K562 (cell line): ENCODE data around the gene TM4SF20. TPM values are rescaled to one million over a fixed set of nuclear protein-coding genes. Genes with fewer than 3 reads are reported as not detected.

Experiments
- ATAC-seq: fragments of 200-7000 bp; cut with Tn5 transposase; 3 replicates; pipeline ENCODE4 v1.9.1; 2020; ENCODE audit warnings: moderate library complexity
- BruUV-seq: library from RNA; stranded (reverse); fragments of 400-500 nt; replicated peaks from 2 replicates; lab custom pipeline; 2021; lab: Mats Ljungman, UMichigan
- CTCF ChIA-PET: fragments of 300-600 bp; formaldehyde crosslinking; extraction: SDS; loops from one replicate; lab custom pipeline; 2021; ENCODE audit warnings: low intra/inter-chr PET ratio; lab: Yijun Ruan, JAX
- POLR2A ChIA-PET: fragments of 300-600, 350-650 bp; sonication (Branson Sonifier 250); formaldehyde crosslinking; extraction: SDS; loops from one replicate; lab custom pipeline; 2021; ENCODE audit warnings: antibody characterized with exemption, inconsistent platforms; lab: Yijun Ruan, JAX
- DNase-seq, 4 experiments: peaks; one replicate each; pipeline versions ENCODE4 v3.0.0 to v3.0.0-alpha.2; 2011 to 2018; ENCODE audit warnings: low spot score in 3 of 4, mixed read lengths in 3 of 4; ENCODE audit errors: extremely low read depth in 1 of 4
- FAIRE-seq: peaks from 2 replicates; lab custom pipeline; 2011; peaks lifted over from hg19 to GRCh38; lab: Jason Lieb, UNC
- H2AFZ ChIP-seq: 2 replicates; pipeline ENCODE4 v1.6.0; 2011; ENCODE audit warnings: low read depth, low read length, control low read depth, inconsistent platforms
- H3K27ac ChIP-seq: fragments of 200-600 bp; 3 replicates; pipeline ENCODE4 v1.8.0; 2011; ENCODE audit warnings: low read depth, mild to moderate bottlenecking, control low read depth, inconsistent platforms, low read length, moderate library complexity, mixed read lengths; ENCODE audit errors: extremely low read depth
- H3K27me3 ChIP-seq, 2 experiments: fragments of 300-600 bp in 1 of 2; 2 replicates in 1 of 2; 3 replicates in 1 of 2; pipeline versions ENCODE4 v1.6.0 to v1.8.0; 2011; ENCODE audit warnings: inconsistent platforms in 2 of 2, low read length in 2 of 2, mild to moderate bottlenecking in 1 of 2, mixed read lengths in 1 of 2, moderate library complexity in 1 of 2; ENCODE audit not compliant: control insufficient read depth in 2 of 2, insufficient read depth in 2 of 2
- H3K36me3 ChIP-seq: fragments of 300-600 bp; 3 replicates; pipeline ENCODE4 v1.8.0; 2011; ENCODE audit warnings: mild to moderate bottlenecking, low read length, inconsistent platforms; ENCODE audit not compliant: control insufficient read depth, insufficient read depth
- H3K4me1 ChIP-seq, 2 experiments: fragments of 200-600 bp in 1 of 2; replicated peaks in 1 of 2; 2 replicates in 1 of 2; 3 replicates in 1 of 2; pipeline versions ENCODE4 v1.5.1 to v1.8.0; 2011; ENCODE audit warnings: inconsistent platforms in 2 of 2, low read length in 2 of 2, mild to moderate bottlenecking in 1 of 2, mixed read lengths in 1 of 2, moderate library complexity in 1 of 2; ENCODE audit not compliant: control insufficient read depth in 2 of 2, insufficient read depth in 2 of 2
- H3K4me2 ChIP-seq: 2 replicates; pipeline ENCODE4 v1.6.1; 2011; ENCODE audit warnings: low read length, control low read depth, inconsistent platforms, mixed read lengths; ENCODE audit not compliant: insufficient read depth
- H3K4me3 ChIP-seq: fragments of 200-600 bp; sonication (generic), shearing (Covaris generic); 2 replicates; pipeline ENCODE4 v1.5.1; 2016; ENCODE audit warnings: control low read depth, inconsistent platforms
- H3K79me2 ChIP-seq: fragments of 200-600 bp; 3 replicates; pipeline ENCODE4 v1.8.0; 2011; ENCODE audit warnings: low read length, inconsistent platforms; ENCODE audit not compliant: control insufficient read depth, insufficient read depth
- H3K9ac ChIP-seq, 2 experiments: 2 replicates each; pipeline versions ENCODE4 v1.6.0 to v1.6.1; 2011; ENCODE audit warnings: low read depth in 2 of 2, low read length in 2 of 2, control low read depth in 1 of 2, inconsistent platforms in 1 of 2, mild to moderate bottlenecking in 1 of 2, mixed read lengths in 1 of 2; ENCODE audit not compliant: insufficient read depth in 1 of 2
- H3K9me1 ChIP-seq: one replicate; pipeline ENCODE4 v1.6.0; 2011; ENCODE audit warnings: inconsistent platforms, mild to moderate bottlenecking, low read length, moderate library complexity; ENCODE audit not compliant: control insufficient read depth, insufficient read depth
- H3K9me3 ChIP-seq: replicated peaks from 2 replicates; pipeline ENCODE4 v1.5.1; 2011; ENCODE audit warnings: low read depth, low read length, inconsistent platforms; ENCODE audit not compliant: control insufficient read depth, insufficient read depth
- H4K20me1 ChIP-seq: replicated peaks from 2 replicates; pipeline ENCODE4 v1.6.1; 2011; ENCODE audit warnings: low read length, inconsistent platforms, mixed read lengths; ENCODE audit not compliant: control insufficient read depth, insufficient read depth
- CSDE1 ChIP-seq, 2 experiments: fragments of 450-650 bp; IDR thresholded peaks; 2 replicates each; pipeline ENCODE4 v1.6.1; 2016; ENCODE audit warnings: mild to moderate bottlenecking in 1 of 2
- IRF9 ChIP-seq: fragments of 450-650 bp; IDR thresholded peaks from 2 replicates; pipeline ENCODE4 v1.6.1; 2016; ENCODE audit warnings: missing biosample characterization, missing genetic modification characterization
- LARP7 ChIP-seq: fragments of 450-650 bp; IDR thresholded peaks from 2 replicates; pipeline ENCODE4 v1.6.1; 2016
- MEF2A ChIP-seq: IDR thresholded peaks from 2 replicates; pipeline ENCODE4 v1.6.1; 2011; ENCODE audit warnings: low read depth, mild to moderate bottlenecking, low read length, moderate library complexity; ENCODE audit not compliant: control insufficient read depth
- POLR2A ChIP-seq: fragments of 450-650 bp; conservative IDR thresholded peaks from 2 replicates; pipeline ENCODE4 v1.6.1; 2016
- RBM17 ChIP-seq: fragments of 200-400 bp; formaldehyde crosslinking; IDR thresholded peaks from 2 replicates; pipeline ENCODE4 v1.6.1; 2017; ENCODE audit warnings: low read depth, mild to moderate bottlenecking, low read length, borderline replicate concordance
- RFX1 ChIP-seq: fragments of 450-650 bp; IDR thresholded peaks from 2 replicates; pipeline ENCODE4 v1.6.1; 2016; ENCODE audit warnings: mild to moderate bottlenecking, moderate library complexity
- SREBF2 ChIP-seq: sonication (generic); formaldehyde crosslinking; IDR thresholded peaks from 2 replicates; pipeline ENCODE4 v1.4.0; 2020; ENCODE audit warnings: mild to moderate bottlenecking, missing genetic modification reagents
- YY1 ChIP-seq, 3 experiments: IDR thresholded peaks; 2 replicates each; pipeline ENCODE4 v1.6.1; 2011; ENCODE audit warnings: low read length in 2 of 3, mild to moderate bottlenecking in 2 of 3, moderate library complexity in 2 of 3, borderline replicate concordance in 1 of 3, control low read depth in 1 of 3, low read depth in 1 of 3; ENCODE audit not compliant: insufficient read depth in 3 of 3, insufficient replicate concordance in 2 of 3, control insufficient read depth in 1 of 3, insufficient read length in 1 of 3; ENCODE audit errors: extremely low read depth in 1 of 3
- WGBS: fragments of 100-300 bp; shearing (Covaris generic); methylation state at CpG from one replicate; pipeline ENCODE4 v1.1.6; 2016; ENCODE audit warnings: low coverage, mixed read lengths; ENCODE audit not compliant: insufficient coverage; ENCODE audit errors: missing lambda C conversion rate; 5-methylcytosine and 5-hydroxymethylcytosine counted together
- in situ Hi-C: fragments of 300-500 bp; cut with MboI; formaldehyde crosslinking; loops from 4 replicates; pipeline ENCODE4 v1.15.0; 2018; ENCODE audit warnings: inconsistent platforms, mixed read lengths
- intact Hi-C: fragments of 100-400 bp; cut with micrococcal nuclease; formaldehyde crosslinking; loops from 2 replicates; pipeline ENCODE4 v1.14.2; 2022
- polyA plus RNA-seq, 8 experiments: library from polyadenylated mRNA; depleted of rRNA in 4 of 8; stranded (reverse) in 5 of 8; unstranded in 3 of 8; fragments of >200 nt; fragmentation: Nextera tagmentation in 2 of 8; fragmentation: Illumina TruSeq in 1 of 8; extraction: Ambion mirVana in 2 of 8; extraction: Trizol in 1 of 8; gene quantifications; 2 replicates each; pipeline versions ENCODE4 v1.2.1 to v1.2.3, GENCODE V29; 2011 to 2014; ENCODE audit warnings: inconsistent platforms in 1 of 8, missing spikeins in 1 of 8
- total RNA-seq, 7 experiments: library from RNA; depleted of rRNA in 6 of 7; stranded (reverse); fragments of >200 nt in 6 of 7; fragmentation: Illumina TruSeq in 2 of 7; extraction: Trizol in 2 of 7; gene quantifications; 2 replicates each; pipeline versions ENCODE4 v1.2.1 to v1.2.3, GENCODE V29; 2011 to 2021; ENCODE audit warnings: low replicate concordance in 1 of 7
- TF ChIP-seq, protein P1 (sequence below): fragments of 450-650 bp; IDR thresholded peaks from 2 replicates; pipeline ENCODE4 v1.6.1; 2017; ENCODE audit warnings: antibody characterized with exemption

TM4SF20 gene
- total and polyA plus RNA-seq, 9 of the 15 experiments (the other 6 are each of a cell fraction or from before 2014, with no cell fraction given): not detected

DNA sequence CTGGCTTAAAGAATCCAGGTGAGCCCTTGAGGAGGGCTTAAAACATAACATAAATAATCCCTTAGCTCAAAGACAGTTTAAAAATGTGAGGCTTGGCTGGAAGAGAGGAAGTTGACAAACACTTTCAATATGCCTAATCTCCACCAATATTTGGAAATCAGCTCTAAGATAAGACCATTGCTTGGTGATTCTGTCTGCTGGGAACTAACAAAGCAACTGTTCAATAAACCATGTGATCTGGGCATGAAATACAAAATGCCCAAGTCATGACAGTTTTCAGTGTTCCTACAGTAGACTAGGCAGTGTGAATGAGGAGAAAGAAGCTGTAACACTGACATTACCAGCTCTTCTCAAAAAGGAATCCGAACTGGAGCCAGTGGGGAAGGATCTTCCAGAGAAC lies 43.4 kb downstream of the TM4SF20 start (continued):
- TF ChIP-seq IRF9 (tag): no peak
- no peak for TF ChIP-seq YY1 (IDR thresholded peaks at IDR 0.05; ENCODE audit: borderline replicate concordance in 1 of 3, control insufficient read depth in 1 of 3, extremely low read depth in 1 of 3, insufficient read depth in 3 of 3, insufficient read length in 1 of 3, insufficient replicate concordance in 2 of 3, low read depth in 1 of 3, low read length in 2 of 3)
- TF ChIP-seq SREBF2: no peak
- no peak for TF ChIP-seq LARP7
- TF ChIP-seq POLR2A: no peak
- TF ChIP-seq, protein P1, sequence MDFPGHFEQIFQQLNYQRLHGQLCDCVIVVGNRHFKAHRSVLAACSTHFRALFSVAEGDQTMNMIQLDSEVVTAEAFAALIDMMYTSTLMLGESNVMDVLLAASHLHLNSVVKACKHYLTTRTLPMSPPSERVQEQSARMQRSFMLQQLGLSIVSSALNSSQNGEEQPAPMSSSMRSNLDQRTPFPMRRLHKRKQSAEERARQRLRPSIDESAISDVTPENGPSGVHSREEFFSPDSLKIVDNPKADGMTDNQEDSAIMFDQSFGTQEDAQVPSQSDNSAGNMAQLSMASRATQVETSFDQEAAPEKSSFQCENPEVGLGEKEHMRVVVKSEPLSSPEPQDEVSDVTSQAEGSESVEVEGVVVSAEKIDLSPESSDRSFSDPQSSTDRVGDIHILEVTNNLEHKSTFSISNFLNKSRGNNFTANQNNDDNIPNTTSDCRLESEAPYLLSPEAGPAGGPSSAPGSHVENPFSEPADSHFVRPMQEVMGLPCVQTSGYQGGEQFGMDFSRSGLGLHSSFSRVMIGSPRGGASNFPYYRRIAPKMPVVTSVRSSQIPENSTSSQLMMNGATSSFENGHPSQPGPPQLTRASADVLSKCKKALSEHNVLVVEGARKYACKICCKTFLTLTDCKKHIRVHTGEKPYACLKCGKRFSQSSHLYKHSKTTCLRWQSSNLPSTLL: no peak
- TF ChIP-seq, all 486 proteins: peak for 0

- Histone ChIP-seq H3K36me3 (peaks cover 26% of the 10 kb centered on the region), H3K27me3 (no peaks in the 10 kb centered on the region), H3K9me1 (no peaks in the 10 kb centered on the region), H3K79me2 (peaks cover 40% of the 10 kb centered on the region), H2AFZ (no peak overlapping the region), H3K27ac (no peak overlapping the region), H3K9me3 (peaks cover 6% of the 10 kb centered on the region; the same call in 1 of the 2 replicates), H3K4me2 (peak overlapping the region; percentile 76), H3K4me3 (peak overlapping the region; percentile 76), H3K9ac (peak overlapping the region in 1 of 2 experiments; percentile 78; a peak in 2 of 4 replicates), H4K20me1 (no peaks in the 10 kb centered on the region), H3K4me1 (peaks cover 3 to 7% of the 10 kb centered on the region in 2 experiments; a peak in 2 of 5 replicates)
- ChIA-PET POLR2A (interaction anchor here (1.5 kb wide), 1 partner anchor 10 kb away, joined by 4 read pairs; no protein-coding TSS in a partner anchor), CTCF (no interaction called here)
- BruUV-seq: no TSS peak
- intact Hi-C loops (loop anchor here (10.0 kb wide), 1 partner anchor 192 kb away; no protein-coding TSS in a partner anchor), in situ Hi-C loops (no loop called here)
- ATAC-seq: no peak
- TF ChIP-seq RFX1 (no peak), RBM17 (no peak), MEF2A (no peak), CSDE1 (IDR thresholded peaks at IDR 0.05) (no peak)
- DNase-seq: no peak
- 53% methylated on average over 6 of the region's 6 CpGs for WGBS
- no peak for FAIRE-seq
These were observed 52.3 kb downstream of the TM4SF20 start for GRCh38 chr2:227326783-227327182.
